ENCODE results near the gene PACS2.

Gene PACS2

DNA sequence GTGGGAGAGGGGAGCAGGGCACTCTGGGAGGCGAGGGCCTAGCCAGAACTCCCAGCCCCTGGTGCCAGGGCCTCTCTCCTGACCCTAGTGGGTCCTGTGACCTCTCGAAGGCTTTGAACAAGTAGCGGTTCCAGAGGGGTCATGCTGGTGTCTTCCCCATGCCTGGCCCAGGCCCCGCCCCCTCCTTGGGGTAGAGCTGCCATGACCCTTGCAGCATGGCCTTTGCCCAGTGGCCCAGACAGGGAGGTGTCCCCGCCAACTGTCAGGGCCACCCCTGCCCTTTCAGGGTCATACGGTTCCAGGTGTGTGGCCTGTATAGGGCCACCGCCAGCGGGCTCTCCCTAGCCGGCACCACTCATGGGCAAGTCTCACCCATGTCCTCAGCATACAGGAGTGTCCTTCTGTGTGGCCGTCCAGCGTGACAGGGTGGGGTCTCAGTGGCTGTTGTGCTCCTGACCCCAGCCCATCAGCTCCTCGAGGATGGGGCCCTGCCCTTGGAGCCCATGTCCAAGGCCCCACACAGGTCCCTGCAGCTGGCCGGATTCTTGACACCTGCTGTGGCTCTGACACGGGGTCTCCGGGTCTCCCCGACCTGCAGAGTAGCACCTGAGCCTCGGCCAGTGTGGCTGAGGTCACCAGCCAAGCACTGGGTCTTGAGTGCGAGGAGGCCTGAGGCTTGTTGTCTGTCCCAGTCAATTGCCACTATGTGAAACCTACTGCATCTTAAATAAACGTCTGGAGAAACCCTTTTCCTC lies 34.6 kb downstream of the PACS2 start:
- H3K27ac ChIP-seq = no peak overlapping the region
- CTCF ChIA-PET = interaction anchor here (0.5 kb wide), 1 partner anchor 68 kb away, joined by 3 read pairs; no protein-coding TSS in a partner anchor
- POLR2A ChIA-PET (ENCODE audit: low non-redundant PET) = no interaction called here
- no peak for DNase-seq (ENCODE audit: low spot score)
- TF ChIP-seq, protein P1, sequence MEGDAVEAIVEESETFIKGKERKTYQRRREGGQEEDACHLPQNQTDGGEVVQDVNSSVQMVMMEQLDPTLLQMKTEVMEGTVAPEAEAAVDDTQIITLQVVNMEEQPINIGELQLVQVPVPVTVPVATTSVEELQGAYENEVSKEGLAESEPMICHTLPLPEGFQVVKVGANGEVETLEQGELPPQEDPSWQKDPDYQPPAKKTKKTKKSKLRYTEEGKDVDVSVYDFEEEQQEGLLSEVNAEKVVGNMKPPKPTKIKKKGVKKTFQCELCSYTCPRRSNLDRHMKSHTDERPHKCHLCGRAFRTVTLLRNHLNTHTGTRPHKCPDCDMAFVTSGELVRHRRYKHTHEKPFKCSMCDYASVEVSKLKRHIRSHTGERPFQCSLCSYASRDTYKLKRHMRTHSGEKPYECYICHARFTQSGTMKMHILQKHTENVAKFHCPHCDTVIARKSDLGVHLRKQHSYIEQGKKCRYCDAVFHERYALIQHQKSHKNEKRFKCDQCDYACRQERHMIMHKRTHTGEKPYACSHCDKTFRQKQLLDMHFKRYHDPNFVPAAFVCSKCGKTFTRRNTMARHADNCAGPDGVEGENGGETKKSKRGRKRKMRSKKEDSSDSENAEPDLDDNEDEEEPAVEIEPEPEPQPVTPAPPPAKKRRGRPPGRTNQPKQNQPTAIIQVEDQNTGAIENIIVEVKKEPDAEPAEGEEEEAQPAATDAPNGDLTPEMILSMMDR (conservative IDR thresholded peaks at IDR 0.05; ENCODE audit: low read depth) = no peak

DNA sequence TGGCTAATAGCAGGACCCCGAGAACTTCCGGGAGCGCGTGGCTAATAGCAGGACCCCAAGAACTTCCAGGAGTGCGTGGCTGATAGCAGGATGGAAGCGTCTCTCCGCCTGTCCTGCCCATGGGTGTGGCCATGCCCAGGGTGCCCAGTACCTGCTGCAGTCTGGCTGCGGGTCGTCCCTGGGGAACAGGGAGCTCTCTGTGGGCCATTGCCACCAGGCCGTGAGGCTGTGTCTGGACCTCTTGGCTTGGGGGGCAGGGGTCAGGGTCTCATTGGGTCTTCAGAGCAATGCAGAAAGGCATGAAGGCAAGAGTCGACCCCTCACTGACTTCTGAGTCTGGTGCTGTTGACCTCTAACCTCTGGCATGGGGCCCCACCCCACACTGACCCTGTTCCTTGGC lies 35.4 kb downstream of the PACS2 start:
- no peak overlapping the region for H3K27ac ChIP-seq
- TF ChIP-seq, protein P1 (conservative IDR thresholded peaks at IDR 0.05; ENCODE audit: low read depth) = no peak
- ChIA-PET CTCF (interaction anchor here (0.6 kb wide), 2 partner anchors 11 to 16 kb away, joined by 3 read pairs; no protein-coding TSS in a partner anchor), POLR2A (ENCODE audit: low non-redundant PET) (no interaction called here)
- no peak for DNase-seq (ENCODE audit: low spot score)

DNA sequence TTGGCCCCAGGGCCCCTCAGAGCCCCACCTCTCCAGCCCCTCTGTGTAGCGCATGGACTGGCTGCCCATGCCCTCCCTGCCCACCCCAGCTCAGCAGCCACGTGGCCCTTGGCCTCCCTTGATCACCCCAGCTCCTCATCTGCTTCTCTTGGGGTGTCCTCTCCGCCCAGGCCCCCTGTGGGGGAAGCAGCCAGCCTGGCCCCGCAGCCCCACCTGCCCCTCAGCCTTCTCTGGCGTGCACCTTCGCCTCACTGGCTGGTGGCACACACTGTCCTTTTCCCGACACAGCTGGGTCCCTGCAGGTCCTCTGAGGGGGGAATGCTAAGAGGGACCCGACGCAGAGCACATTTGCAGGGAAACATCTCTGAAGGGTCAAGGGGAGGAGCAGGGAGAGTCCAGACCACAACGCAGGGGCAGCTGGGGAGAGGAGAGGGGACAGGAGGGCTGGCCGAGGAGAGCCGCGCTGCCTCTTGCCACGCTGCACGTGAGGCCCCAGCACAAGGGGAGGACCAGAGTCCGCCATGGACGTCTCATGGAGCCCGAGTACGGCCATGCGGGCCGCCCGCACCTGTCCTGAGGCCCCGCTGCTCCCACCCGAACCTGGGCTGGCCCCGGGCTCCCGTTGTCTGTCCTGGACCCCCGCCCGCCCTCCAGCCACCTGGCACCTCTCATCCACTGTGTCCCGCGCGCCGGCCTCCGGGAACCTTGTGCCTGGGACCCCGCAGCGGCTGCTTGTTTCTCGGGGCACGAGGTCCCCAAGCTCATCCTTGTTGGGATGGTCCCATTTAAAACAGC lies 36.1 kb downstream of the PACS2 start:
- DNase-seq (ENCODE audit: low spot score) = no peak
- CTCF ChIA-PET = interaction anchor here (0.6 to 2.1 kb wide), 3 partner anchors 10 to 147 kb away, joined by 3 to 5 read pairs (median 3); no protein-coding TSS in a partner anchor
- H3K27ac ChIP-seq = no peak overlapping the region
- TF ChIP-seq, protein P1 (conservative IDR thresholded peaks at IDR 0.05; ENCODE audit: low read depth) = no peak
- POLR2A ChIA-PET (ENCODE audit: low non-redundant PET) = no interaction called here

DNA sequence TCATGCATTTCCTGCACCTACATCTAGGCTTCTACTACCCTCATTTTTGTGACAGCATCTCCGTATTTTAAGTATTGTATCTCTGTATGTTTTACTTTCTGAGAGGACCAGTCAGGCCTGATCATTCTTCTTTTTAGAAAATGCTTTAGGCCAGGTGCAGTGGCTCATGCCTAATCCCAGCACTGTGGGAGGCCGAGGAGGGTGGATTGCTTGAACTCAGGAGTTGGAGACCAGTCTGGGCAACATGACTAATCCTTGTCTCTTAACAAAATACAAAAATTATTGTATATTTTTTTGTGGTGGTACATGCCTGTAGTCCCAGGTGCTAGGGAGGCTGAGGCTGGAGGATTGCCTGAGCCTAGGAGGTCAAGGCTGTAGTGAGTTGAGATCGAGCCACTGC lies 36.9 kb downstream of the PACS2 start:
- no peak for DNase-seq (ENCODE audit: low spot score)
- peak overlapping the region; percentile 62 for H3K27ac ChIP-seq
- TF ChIP-seq, protein P1 (conservative IDR thresholded peaks at IDR 0.05; ENCODE audit: low read depth) = no peak
- POLR2A ChIA-PET (ENCODE audit: low non-redundant PET) = no interaction called here
- CTCF ChIA-PET = interaction anchor here (1.0 to 2.1 kb wide), 3 partner anchors 12 to 148 kb away, joined by 3 to 5 read pairs (median 5); no protein-coding TSS in a partner anchor

DNA sequence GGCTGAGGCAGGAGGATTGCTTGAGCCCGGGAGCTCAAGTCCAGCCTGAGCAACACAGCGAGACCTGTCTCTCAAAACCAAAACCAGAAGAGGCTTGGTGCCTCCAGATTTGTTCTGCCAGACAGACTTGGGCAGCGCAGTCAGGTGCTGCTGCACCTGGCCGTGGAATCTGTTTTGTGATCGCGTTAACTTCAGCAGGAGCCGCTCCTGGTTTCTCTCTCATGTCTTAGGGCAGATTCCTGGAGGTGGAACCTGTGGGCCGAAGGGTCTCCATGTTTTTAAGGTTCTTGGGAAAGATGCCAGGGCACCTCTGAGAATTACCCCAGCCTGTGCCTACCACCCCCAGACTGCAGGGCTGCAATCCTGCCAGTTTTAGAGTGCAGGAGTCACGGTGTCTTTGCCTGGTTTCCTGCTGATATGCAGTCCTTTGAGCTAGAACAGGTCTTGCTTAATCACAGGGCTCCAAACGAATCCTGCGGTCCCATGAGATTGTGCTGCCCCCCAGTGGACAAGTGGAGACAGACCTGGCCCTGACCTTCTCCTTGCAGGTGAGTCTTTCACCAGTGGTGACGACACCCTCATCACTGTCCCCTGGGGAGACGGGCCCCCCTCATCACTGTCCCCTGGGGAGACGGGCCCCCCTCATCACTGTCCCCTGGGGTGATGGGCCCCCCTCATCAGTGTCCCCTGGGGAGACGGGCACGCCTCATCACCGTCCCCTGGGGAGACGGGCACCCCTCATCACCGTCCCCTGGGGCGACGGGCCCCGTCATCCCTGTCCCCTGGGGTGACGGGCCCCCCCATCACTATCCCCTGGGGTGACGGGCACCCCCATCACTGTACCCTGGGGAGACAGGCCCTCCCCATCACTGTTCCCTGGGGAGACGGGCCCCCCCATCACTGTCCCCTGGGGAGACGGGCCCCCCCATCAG lies 37.6 kb downstream of the PACS2 start:
- DNase-seq (ENCODE audit: low spot score) = peak; percentile 90
- H3K27ac ChIP-seq = peak overlapping the region; percentile 62
- TF ChIP-seq, protein P1 (conservative IDR thresholded peaks at IDR 0.05; ENCODE audit: low read depth) = peak; percentile 84
- CTCF ChIA-PET = interaction anchor here (0.6 to 2.1 kb wide), 7 partner anchors 9 to 149 kb away, joined by 3 to 7 read pairs (median 5); no protein-coding TSS in a partner anchor
- POLR2A ChIA-PET (ENCODE audit: low non-redundant PET) = no interaction called here
